Gastrocnemius medialis (tissue), 4 donors: ENCODE measurements around the gene SMTNL2.
A peak's percentile ranks its signal among the peaks of the same experiment; 100 is the strongest.

Experiments used
- CTCF ChIP-seq, 5 experiments: fragments of 450-650 bp in 3 of 5; fragments of 200-600 bp in 2 of 5; sonication (generic) in 2 of 5; IDR thresholded peaks in 4 of 5; conservative IDR thresholded peaks in 1 of 5; 1 replicate in 4 of 5; 2 replicates in 1 of 5; pipeline ENCODE4 v1.5.1; 2016 to 2019; ENCODE audit warnings: antibody characterized with exemption in 5 of 5, mild to moderate bottlenecking in 3 of 5, moderate library complexity in 3 of 5
- POLR2A ChIP-seq, 2 donors: fragments of 450-650 bp; IDR thresholded peaks; one replicate each; pipeline ENCODE4 v1.6.1; 2017; ENCODE audit warnings: antibody characterized with exemption in 2 of 2, mild to moderate bottlenecking in 2 of 2, moderate library complexity in 2 of 2

GRCh38 chr17:4609761-4610160 is 25.4 kb downstream of the SMTNL2 start:
- no peak for TF ChIP-seq CTCF (IDR thresholded peaks at IDR 0.05 in 4 of 5, conservative IDR thresholded peaks at IDR 0.05 in 1 of 5)
- peak; percentile 47 to 68 for TF ChIP-seq POLR2A (IDR thresholded peaks at IDR 0.05)
